Activated CD8-positive, alpha-beta T cell treated with anti-CD3 and anti-CD28 coated beads for 36 hours (primary cell): ENCODE data around the gene ZNF77. TPM values are rescaled to one million over a fixed set of nuclear protein-coding genes. Genes with fewer than 3 reads are reported as not detected.

ENCODE experiments used
- ATAC-seq: fragments of 200-7000 bp; cut with Tn5 transposase; one replicate; pipeline ENCODE4 v1.10.0; 2021; ENCODE audit warnings: mild to moderate bottlenecking, moderate library complexity
- CTCF ChIA-PET: fragments of 350-600 bp; sonication (Branson Sonifier 250); formaldehyde crosslinking; loops from one replicate; lab custom pipeline; 2021; ENCODE audit warnings: antibody characterized with exemption; lab: Charles Lee
- POLR2A ChIA-PET: fragments of 350-600 bp; sonication (Branson Sonifier 250); formaldehyde crosslinking; loops from one replicate; lab custom pipeline; 2021; ENCODE audit warnings: antibody characterized with exemption; lab: Charles Lee
- DNase-seq: peaks from one replicate; pipeline ENCODE4 v3.0.0-alpha.2; 2020
- H3K27ac Mint-ChIP-seq: one replicate; pipeline ENCODE4 v1.8.0; 2021; ENCODE audit warnings: mild to moderate bottlenecking, mixed read lengths
- H3K27me3 Mint-ChIP-seq: one replicate; pipeline ENCODE4 v1.8.0; 2021; ENCODE audit warnings: mixed read lengths
- H3K36me3 Mint-ChIP-seq: one replicate; pipeline ENCODE4 v1.8.0; 2021; ENCODE audit warnings: low read depth, mixed read lengths
- H3K4me1 Mint-ChIP-seq: one replicate; pipeline ENCODE4 v1.8.0; 2021; ENCODE audit warnings: low read depth, mixed read lengths
- H3K4me3 Mint-ChIP-seq: one replicate; pipeline ENCODE4 v1.8.0; 2021; ENCODE audit warnings: mild to moderate bottlenecking, moderate library complexity, mixed read lengths
- H3K9me3 Mint-ChIP-seq: one replicate; pipeline ENCODE4 v1.8.0; 2021; ENCODE audit warnings: mixed read lengths
- intact Hi-C: fragments of 100-400 bp; cut with micrococcal nuclease; formaldehyde crosslinking; loops from one replicate; pipeline ENCODE4 v1.10.0; 2022
- total RNA-seq, 2 experiments: library from RNA; stranded (reverse); gene quantifications; one replicate each; pipeline ENCODE4 v1.2.3, GENCODE V29; 2021
- TF ChIP-seq, protein P1 (sequence below): fragments of 200-600 bp; IDR thresholded peaks from one replicate; pipeline ENCODE4 v1.8.0; 2022; ENCODE audit warnings: antibody characterized with exemption, mild to moderate bottlenecking

Gene ZNF77
- total RNA-seq, 2 experiments from 2014 or later: 2.6 to 2.8 TPM

DNA sequence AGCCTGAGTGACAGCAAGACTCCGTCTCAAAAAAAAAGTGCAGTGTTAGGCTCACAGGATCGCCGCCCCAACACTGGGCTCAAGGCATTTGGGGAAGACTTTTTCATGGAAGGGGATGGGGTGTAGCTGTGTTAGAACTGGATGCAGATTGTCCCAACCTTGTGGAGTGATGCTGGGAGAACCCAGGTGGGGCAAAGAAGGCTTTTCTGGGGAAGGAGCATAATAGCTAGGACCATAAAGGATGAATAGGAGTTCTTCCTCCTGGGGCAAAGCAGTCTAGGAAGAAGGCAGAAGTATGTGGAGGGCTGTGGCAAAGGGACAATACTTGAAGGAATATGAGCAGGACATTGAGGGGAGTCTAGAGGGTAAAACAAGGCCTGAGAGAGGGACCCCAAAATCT lies 43.8 kb upstream of the ZNF77 start:
- Mint-ChIP-seq H3K36me3 (no peaks in the 10 kb centered on the region), H3K27ac (no peak overlapping the region), H3K27me3 (peaks cover 8% of the 10 kb centered on the region), H3K9me3 (no peaks in the 10 kb centered on the region), H3K4me1 (no peaks in the 10 kb centered on the region), H3K4me3 (no peak overlapping the region)
- ChIA-PET POLR2A (no interaction called here), CTCF (no interaction called here)
- DNase-seq (no peak), ATAC-seq (no peak)
- TF ChIP-seq, protein P1, sequence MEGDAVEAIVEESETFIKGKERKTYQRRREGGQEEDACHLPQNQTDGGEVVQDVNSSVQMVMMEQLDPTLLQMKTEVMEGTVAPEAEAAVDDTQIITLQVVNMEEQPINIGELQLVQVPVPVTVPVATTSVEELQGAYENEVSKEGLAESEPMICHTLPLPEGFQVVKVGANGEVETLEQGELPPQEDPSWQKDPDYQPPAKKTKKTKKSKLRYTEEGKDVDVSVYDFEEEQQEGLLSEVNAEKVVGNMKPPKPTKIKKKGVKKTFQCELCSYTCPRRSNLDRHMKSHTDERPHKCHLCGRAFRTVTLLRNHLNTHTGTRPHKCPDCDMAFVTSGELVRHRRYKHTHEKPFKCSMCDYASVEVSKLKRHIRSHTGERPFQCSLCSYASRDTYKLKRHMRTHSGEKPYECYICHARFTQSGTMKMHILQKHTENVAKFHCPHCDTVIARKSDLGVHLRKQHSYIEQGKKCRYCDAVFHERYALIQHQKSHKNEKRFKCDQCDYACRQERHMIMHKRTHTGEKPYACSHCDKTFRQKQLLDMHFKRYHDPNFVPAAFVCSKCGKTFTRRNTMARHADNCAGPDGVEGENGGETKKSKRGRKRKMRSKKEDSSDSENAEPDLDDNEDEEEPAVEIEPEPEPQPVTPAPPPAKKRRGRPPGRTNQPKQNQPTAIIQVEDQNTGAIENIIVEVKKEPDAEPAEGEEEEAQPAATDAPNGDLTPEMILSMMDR: no peak
- intact Hi-C loops: no loop called here

DNA sequence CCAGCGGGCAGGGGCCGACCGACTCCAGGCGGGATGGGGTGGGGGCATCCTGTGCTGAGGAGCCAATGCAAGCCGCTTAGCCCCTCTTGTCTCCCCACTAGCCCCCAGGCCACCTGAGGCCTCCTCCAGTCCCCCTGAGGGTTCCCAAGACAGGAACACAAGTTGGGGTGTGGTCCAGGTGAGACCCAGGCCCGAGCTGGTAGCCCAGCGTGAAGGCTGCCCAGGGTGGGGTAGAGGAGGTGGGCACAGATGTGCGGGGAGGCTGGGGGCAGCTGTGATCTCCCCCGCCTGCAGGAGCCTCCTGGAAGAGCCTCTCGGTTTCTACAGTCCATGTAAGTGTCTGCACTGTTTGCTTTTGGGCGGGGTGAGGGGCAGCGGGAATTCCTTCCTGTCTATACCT lies 43.0 kb upstream of the ZNF77 start:
- ATAC-seq (no peak), DNase-seq (no peak)
- Mint-ChIP-seq H3K36me3 (no peaks in the 10 kb centered on the region), H3K4me1 (no peaks in the 10 kb centered on the region), H3K9me3 (no peaks in the 10 kb centered on the region), H3K27me3 (peaks cover 13% of the 10 kb centered on the region), H3K27ac (no peak overlapping the region), H3K4me3 (no peak overlapping the region)
- CTCF ChIA-PET: no interaction called here
- TF ChIP-seq, protein P1: no peak
- intact Hi-C loops: no loop called here
- POLR2A ChIA-PET: no interaction called here

DNA sequence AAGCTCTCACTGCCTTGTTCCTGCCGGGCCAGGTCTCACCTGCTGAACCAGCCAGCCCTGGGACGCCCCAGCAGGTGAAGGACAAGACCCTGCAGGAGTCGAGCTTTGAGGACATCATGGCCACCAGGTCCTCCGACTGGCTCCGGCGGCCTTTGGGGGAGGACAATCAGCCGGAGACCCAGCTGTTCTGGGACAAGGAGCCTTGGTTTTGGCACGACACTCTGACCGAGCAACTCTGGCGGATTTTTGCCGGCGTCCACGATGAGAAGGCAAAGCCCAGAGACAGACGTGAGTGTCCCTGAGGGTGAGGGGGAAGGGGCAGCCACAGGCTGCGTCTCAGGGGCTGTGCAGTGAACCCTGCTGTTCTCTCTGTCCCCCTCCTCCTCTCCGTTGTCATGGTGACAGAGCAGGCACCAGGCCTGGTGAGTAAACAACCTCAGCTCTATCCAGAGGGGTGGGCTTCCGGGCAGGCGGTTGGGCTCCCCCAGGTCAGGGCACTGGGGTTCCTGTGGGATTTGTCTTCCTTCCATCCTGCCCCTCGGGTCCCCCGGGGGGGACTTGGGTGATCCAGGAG lies 42.3 kb upstream of the ZNF77 start:
- TF ChIP-seq, protein P1: no peak
- H3K9me3 Mint-ChIP-seq: no peaks in the 10 kb centered on the region
- H3K4me3 Mint-ChIP-seq: no peak overlapping the region
- no peak for ATAC-seq
- H3K27ac Mint-ChIP-seq: no peak overlapping the region
- DNase-seq: no peak
- peaks cover 13% of the 10 kb centered on the region for H3K27me3 Mint-ChIP-seq
- ChIA-PET POLR2A (interaction anchor here (0.6 kb wide), 1 partner anchor 10 kb away, joined by 3 read pairs; the partner anchor contains the start of gene TLE6), CTCF (interaction anchor here (1.0 to 1.7 kb wide), 2 partner anchors 24 to 117 kb away, joined by 3 to 4 read pairs; no protein-coding TSS in a partner anchor)
- H3K36me3 Mint-ChIP-seq: no peaks in the 10 kb centered on the region
- intact Hi-C loops: no loop called here
- H3K4me1 Mint-ChIP-seq: no peaks in the 10 kb centered on the region

DNA sequence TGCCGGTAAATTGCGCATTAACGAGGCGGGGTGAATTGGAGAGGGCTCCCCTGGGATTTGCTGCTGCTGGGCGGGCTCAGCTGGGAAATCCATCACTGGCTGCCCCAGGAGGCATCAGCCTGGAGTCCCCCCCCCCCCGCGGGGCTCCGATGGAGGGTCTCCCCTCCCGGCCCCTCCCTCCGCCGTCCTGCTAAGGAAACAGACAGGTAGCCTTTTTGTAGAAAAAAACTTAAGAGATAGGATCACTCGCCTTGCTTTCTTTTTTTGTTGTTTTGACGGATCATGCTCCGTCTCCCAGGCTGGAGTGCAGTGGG lies 39.4 kb upstream of the ZNF77 start:
- intact Hi-C loops: no loop called here
- TF ChIP-seq, protein P1: no peak
- Mint-ChIP-seq H3K27ac (no peak overlapping the region), H3K4me1 (no peaks in the 10 kb centered on the region), H3K9me3 (no peaks in the 10 kb centered on the region), H3K36me3 (no peaks in the 10 kb centered on the region), H3K4me3 (no peak overlapping the region), H3K27me3 (peaks cover 13% of the 10 kb centered on the region)
- POLR2A ChIA-PET: no interaction called here
- DNase-seq (no peak), ATAC-seq (no peak)
- CTCF ChIA-PET: no interaction called here

DNA sequence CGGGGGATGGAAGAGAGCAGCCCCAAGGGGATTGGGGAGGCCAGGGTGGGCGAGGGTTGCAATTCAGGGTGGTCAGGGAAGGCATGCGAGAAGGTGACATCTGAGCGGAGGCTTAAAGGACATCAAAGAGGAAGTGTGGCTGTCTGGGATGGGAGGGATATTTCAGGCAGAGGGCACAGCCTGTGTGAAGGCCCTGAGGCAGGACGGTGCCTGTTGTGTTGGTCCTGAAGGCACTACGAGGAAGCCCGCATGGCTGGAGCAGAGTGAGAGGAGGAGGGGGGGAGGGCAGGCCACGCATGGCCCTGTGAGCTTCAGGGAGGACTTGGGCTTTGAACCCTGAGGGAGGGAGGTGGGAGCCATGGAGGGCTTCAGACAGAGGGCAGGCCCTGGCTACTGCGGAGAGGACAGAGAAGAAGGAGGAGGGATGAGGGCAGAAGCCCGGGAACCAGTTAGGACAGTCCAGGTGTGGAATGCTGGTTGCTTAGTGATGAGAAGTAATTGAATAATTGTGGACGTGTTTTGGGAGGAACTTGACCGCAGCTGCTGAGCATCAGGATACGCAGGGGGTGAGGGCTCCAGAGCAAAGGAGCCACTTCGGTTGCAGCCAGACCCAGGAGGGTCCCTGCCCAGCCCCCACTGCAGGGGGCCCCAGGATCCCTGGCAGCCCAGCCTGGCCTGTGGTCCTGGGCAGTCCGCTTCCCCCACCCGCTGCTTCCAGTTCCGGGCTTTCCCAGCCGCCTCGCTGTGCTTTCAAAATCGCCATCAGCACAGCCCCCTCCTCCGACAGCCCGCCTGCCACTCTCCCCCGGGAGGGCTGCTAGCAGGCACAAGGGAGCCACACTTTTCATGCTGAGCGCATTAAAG lies 38.8 kb upstream of the ZNF77 start:
- Mint-ChIP-seq H3K4me1 (no peaks in the 10 kb centered on the region), H3K9me3 (no peaks in the 10 kb centered on the region), H3K27me3 (peaks cover 13% of the 10 kb centered on the region), H3K36me3 (no peaks in the 10 kb centered on the region), H3K27ac (no peak overlapping the region), H3K4me3 (no peak overlapping the region)
- CTCF ChIA-PET: no interaction called here
- POLR2A ChIA-PET: no interaction called here
- no peak for DNase-seq
- TF ChIP-seq, protein P1: no peak
- intact Hi-C loops: no loop called here
- no peak for ATAC-seq
